Endothelial cell of umbilical vein (primary cell): ENCODE data around the gene SH3TC1. TPM values are rescaled to one million over a fixed set of nuclear protein-coding genes. Genes with fewer than 3 reads are reported as not detected.

Source experiments
- BruUV-seq: library from RNA; stranded (reverse); fragments of 400-500 nt; replicated peaks from 2 replicates; lab custom pipeline; 2021; lab: Mats Ljungman, UMichigan
- CTCF ChIA-PET: fragments of 300-600, 350-600 bp; sonication (Branson Sonifier 250); formaldehyde crosslinking; loops from one replicate; lab custom pipeline; 2021; ENCODE audit warnings: antibody characterized with exemption, inconsistent platforms; lab: Charles Lee
- POLR2A ChIA-PET: fragments of 300-600, 350-600 bp; sonication (Branson Sonifier 250); formaldehyde crosslinking; loops from one replicate; lab custom pipeline; 2021; ENCODE audit warnings: antibody characterized with exemption, inconsistent platforms; lab: Charles Lee
- DNase-seq: peaks from one replicate; pipeline ENCODE4 v3.0.0-alpha.2; 2011; ENCODE audit warnings: low read depth, low spot score
- FAIRE-seq: peaks from 2 replicates; lab custom pipeline; 2011; peaks lifted over from hg19 to GRCh38; lab: Jason Lieb, UNC
- H2AFZ ChIP-seq: 2 replicates; pipeline ENCODE4 v1.6.0; 2012; ENCODE audit warnings: low read depth, low read length, control low read depth, inconsistent platforms
- H3K27ac ChIP-seq: 2 replicates; pipeline ENCODE4 v1.5.1; 2011; ENCODE audit warnings: low read depth, mild to moderate bottlenecking, control low read depth, low read length, moderate library complexity; ENCODE audit not compliant: insufficient read depth
- H3K27me3 ChIP-seq, 2 experiments: 2 replicates each; pipeline versions ENCODE4 v1.6.0 to v1.6.1; 2011; ENCODE audit warnings: low read length in 2 of 2, mixed read lengths in 1 of 2; ENCODE audit not compliant: control insufficient read depth in 2 of 2, insufficient read depth in 2 of 2
- H3K36me3 ChIP-seq, 2 experiments: 2 replicates in 1 of 2; 3 replicates in 1 of 2; pipeline ENCODE4 v1.5.1; 2011; ENCODE audit warnings: low read length in 2 of 2, mild to moderate bottlenecking in 1 of 2, moderate library complexity in 1 of 2; ENCODE audit not compliant: control insufficient read depth in 2 of 2, insufficient read depth in 2 of 2; ENCODE audit errors: extremely low read depth in 1 of 2
- H3K4me1 ChIP-seq: 3 replicates; pipeline ENCODE4 v1.5.1; 2011; ENCODE audit warnings: mild to moderate bottlenecking, low read length; ENCODE audit not compliant: control insufficient read depth, insufficient read depth; ENCODE audit errors: extremely low read depth
- H3K4me2 ChIP-seq: 2 replicates; pipeline ENCODE4 v1.6.1; 2011; ENCODE audit warnings: low read length, control low read depth, mixed read lengths; ENCODE audit not compliant: insufficient read depth
- H3K4me3 ChIP-seq, 3 experiments: fragments of 200-600 bp in 1 of 3; sonication (generic), shearing (Covaris generic) in 1 of 3; replicated peaks in 1 of 3; 2 replicates each; pipeline ENCODE4 v1.5.1; 2011 to 2016; ENCODE audit warnings: control low read depth in 3 of 3, low read length in 3 of 3, mild to moderate bottlenecking in 2 of 3, inconsistent platforms in 1 of 3, low read depth in 1 of 3, moderate library complexity in 1 of 3; ENCODE audit not compliant: insufficient read depth in 1 of 3
- H3K79me2 ChIP-seq: 2 replicates; pipeline ENCODE4 v1.6.0; 2012; ENCODE audit warnings: low read length, inconsistent platforms; ENCODE audit not compliant: control insufficient read depth, insufficient read depth
- H3K9ac ChIP-seq: replicated peaks from 2 replicates; pipeline ENCODE3; 2011; ENCODE audit warnings: low read length, control low read depth; ENCODE audit not compliant: insufficient read depth; ENCODE audit errors: extremely low read depth
- H3K9me1 ChIP-seq: replicated peaks from 3 replicates; pipeline ENCODE4 v1.6.0; 2011; ENCODE audit warnings: mild to moderate bottlenecking, low read length; ENCODE audit not compliant: control insufficient read depth, insufficient read depth; ENCODE audit errors: extremely low read depth
- H3K9me3 ChIP-seq: replicated peaks from 2 replicates; pipeline ENCODE4 v1.5.1; 2012; ENCODE audit warnings: low read length, inconsistent platforms; ENCODE audit not compliant: control insufficient read depth, insufficient read depth
- H4K20me1 ChIP-seq: replicated peaks from 2 replicates; pipeline ENCODE3; 2011; ENCODE audit warnings: mild to moderate bottlenecking, low read length; ENCODE audit not compliant: control insufficient read depth, insufficient read depth; ENCODE audit errors: extremely low read depth
- FOS ChIP-seq: IDR thresholded peaks from 2 replicates; pipeline ENCODE4 v1.6.1; 2011; ENCODE audit warnings: mild to moderate bottlenecking, low read length, moderate library complexity, borderline replicate concordance; ENCODE audit not compliant: insufficient read depth
- GATA2 ChIP-seq: IDR thresholded peaks from 2 replicates; pipeline ENCODE4 v1.7.0; 2011; ENCODE audit warnings: low read depth, mild to moderate bottlenecking, moderate library complexity, mixed read lengths, low read length; ENCODE audit not compliant: insufficient read length, insufficient read depth
- JUN ChIP-seq: IDR thresholded peaks from 2 replicates; pipeline ENCODE4 v1.6.1; 2011; ENCODE audit warnings: borderline replicate concordance, low read depth; ENCODE audit not compliant: insufficient read length, insufficient read depth
- POLR2A ChIP-seq: IDR thresholded peaks from 2 replicates; pipeline ENCODE4 v1.6.1; 2012; ENCODE audit warnings: low read depth, mild to moderate bottlenecking, control low read depth, low read length
- POLR2AphosphoS5 ChIP-seq: IDR thresholded peaks from 2 replicates; pipeline ENCODE4 v1.6.1; 2012; ENCODE audit warnings: low read depth, mild to moderate bottlenecking, control low read depth, low read length, moderate library complexity; ENCODE audit not compliant: insufficient read depth
- dilution Hi-C: fragments of 300-500 bp; cut with MboI; formaldehyde crosslinking; loops from one replicate; pipeline ENCODE4 v1.15.0; 2019; ENCODE audit warnings: low sequenced_read_pairs; ENCODE audit not compliant: extremely low pct_ligation_motif_present
- intact Hi-C: fragments of 100-400 bp; cut with micrococcal nuclease; formaldehyde crosslinking; loops from one replicate; pipeline ENCODE4 v1.10.0; 2022
- polyA plus RNA-seq, 4 experiments: library from polyadenylated mRNA; depleted of rRNA in 3 of 4; stranded (reverse) in 3 of 4; unstranded in 1 of 4; fragments of >200 nt; gene quantifications; 2 replicates each; pipeline versions ENCODE4 v1.2.1 to v1.2.3, GENCODE V29; 2011 to 2012; ENCODE audit warnings: missing spikeins in 1 of 4
- total RNA-seq: library from RNA; stranded (reverse); gene quantifications from 2 replicates; pipeline ENCODE4 v1.2.3, GENCODE V29; 2021
- TF ChIP-seq, protein P1 (sequence below), 2 donors: IDR thresholded peaks; 1 replicate in 1 of 2; 2 replicates in 1 of 2; pipeline ENCODE4 v1.5.1; 2011; ENCODE audit warnings: low read length in 2 of 2, mild to moderate bottlenecking in 2 of 2, moderate library complexity in 2 of 2, control low read depth in 1 of 2, inconsistent platforms in 1 of 2, low read depth in 1 of 2; ENCODE audit not compliant: insufficient read depth in 1 of 2; ENCODE audit errors: extremely low read depth in 1 of 2

Gene SH3TC1
- total and polyA plus RNA-seq, 2 donors (not counting 3 experiments of a cell fraction or from before 2014, with no cell fraction given), result 96.5 to 192 TPM

DNA sequence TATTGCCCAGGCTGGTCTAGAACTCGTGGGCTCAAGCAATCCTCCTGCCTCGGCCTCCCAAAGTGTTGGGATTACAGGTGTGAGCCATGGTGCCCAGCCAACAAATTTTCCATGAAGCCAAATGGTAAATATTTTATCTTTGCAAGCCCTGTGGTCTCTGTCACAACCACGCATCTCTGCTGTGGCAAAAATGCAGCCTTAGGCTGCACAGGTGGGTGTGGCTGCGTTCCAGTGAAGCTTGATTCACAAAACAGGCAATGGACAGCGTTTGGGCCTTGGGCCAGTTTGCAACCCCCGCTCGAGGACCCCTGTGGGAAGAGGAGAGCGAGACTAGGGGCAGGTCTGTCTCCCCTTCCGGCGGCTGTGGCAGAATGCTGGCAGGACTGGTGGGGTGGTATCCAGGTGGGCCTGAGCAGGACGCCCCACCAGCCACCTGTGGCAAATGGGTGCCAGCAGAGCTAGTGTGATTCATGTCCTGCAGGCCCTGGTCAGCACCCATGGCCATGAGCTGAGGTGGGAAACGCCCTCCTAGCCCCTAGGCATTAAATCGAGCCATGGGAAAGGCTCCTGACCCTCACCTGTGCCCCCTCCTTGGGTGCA lies 90.2 kb downstream of the SH3TC1 start:
- intact Hi-C loops (no loop called here), dilution Hi-C loops (no loop called here)
- H2AFZ ChIP-seq, result no peak overlapping the region
- no peaks in the 10 kb centered on the region for H3K9me1 ChIP-seq
- no peak overlapping the region for H3K4me2 ChIP-seq
- TF ChIP-seq FOS (no peak), POLR2AphosphoS5 (no peak), JUN (no peak), GATA2 (no peak), POLR2A (no peak)
- TF ChIP-seq, protein P1, sequence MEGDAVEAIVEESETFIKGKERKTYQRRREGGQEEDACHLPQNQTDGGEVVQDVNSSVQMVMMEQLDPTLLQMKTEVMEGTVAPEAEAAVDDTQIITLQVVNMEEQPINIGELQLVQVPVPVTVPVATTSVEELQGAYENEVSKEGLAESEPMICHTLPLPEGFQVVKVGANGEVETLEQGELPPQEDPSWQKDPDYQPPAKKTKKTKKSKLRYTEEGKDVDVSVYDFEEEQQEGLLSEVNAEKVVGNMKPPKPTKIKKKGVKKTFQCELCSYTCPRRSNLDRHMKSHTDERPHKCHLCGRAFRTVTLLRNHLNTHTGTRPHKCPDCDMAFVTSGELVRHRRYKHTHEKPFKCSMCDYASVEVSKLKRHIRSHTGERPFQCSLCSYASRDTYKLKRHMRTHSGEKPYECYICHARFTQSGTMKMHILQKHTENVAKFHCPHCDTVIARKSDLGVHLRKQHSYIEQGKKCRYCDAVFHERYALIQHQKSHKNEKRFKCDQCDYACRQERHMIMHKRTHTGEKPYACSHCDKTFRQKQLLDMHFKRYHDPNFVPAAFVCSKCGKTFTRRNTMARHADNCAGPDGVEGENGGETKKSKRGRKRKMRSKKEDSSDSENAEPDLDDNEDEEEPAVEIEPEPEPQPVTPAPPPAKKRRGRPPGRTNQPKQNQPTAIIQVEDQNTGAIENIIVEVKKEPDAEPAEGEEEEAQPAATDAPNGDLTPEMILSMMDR (IDR thresholded peaks at IDR 0.05; ENCODE audit: extremely low read depth in 1 of 2, insufficient read depth in 1 of 2, low read depth in 1 of 2, low read length in 2 of 2), result no peak
- no peak overlapping the region for H3K4me3 ChIP-seq
- H3K79me2 ChIP-seq, result no peaks in the 10 kb centered on the region
- H3K4me1 ChIP-seq, result no peaks in the 10 kb centered on the region
- H3K36me3 ChIP-seq, result no peaks in the 10 kb centered on the region
- no peak overlapping the region for H3K27ac ChIP-seq
- CTCF ChIA-PET, result no interaction called here
- FAIRE-seq (no peak), DNase-seq (no peak)
- H3K9ac ChIP-seq, result no peak overlapping the region
- no TSS peak for BruUV-seq
- no peaks in the 10 kb centered on the region for H3K9me3 ChIP-seq
- POLR2A ChIA-PET, result no interaction called here
- H4K20me1 ChIP-seq, result no peaks in the 10 kb centered on the region
- no peaks in the 10 kb centered on the region for H3K27me3 ChIP-seq
